ENCODE measurements around the gene TRERF1. TPM values are rescaled to one million over a fixed set of nuclear protein-coding genes. Genes with fewer than 3 reads are reported as not detected.
"Not testable (repeated sequence)": the region's sequence is repeated elsewhere in the genome, so short reads cannot be mapped to it uniquely, and the experiment has no call there.

TRERF1 gene
- total RNA-seq, 5 donors from 2014 or later (not counting 1 experiment from before 2014, with no cell fraction given), result 20.5 to 52.2 (median 25.6) TPM

GRCh38 chr6:42446996-42447395 is 4.7 kb downstream of the TRERF1 start:
- H3K4me1 ChIP-seq (ENCODE audit: control insufficient read depth in 1 of 2, extremely low read depth in 1 of 2, insufficient read depth in 2 of 2, low read length in 2 of 2), result peaks cover 19 to 50% of the 10 kb centered on the region in 2 experiments
- POLR2A ChIA-PET, result no interaction called here
- CTCF ChIA-PET, result interaction anchor here in 1 of 2 donors (0.6 to 0.8 kb wide), 2 partner anchors 73 to 277 kb away, joined by 3 read pairs; no protein-coding TSS in a partner anchor

GRCh38 chr6:42446370-42446769 is 5.4 kb downstream of the TRERF1 start:
- DNase-seq, result no peak
- ATAC-seq (replicated peaks in 1 of 4), result no peak
- H3K36me3 ChIP-seq (ENCODE audit: control insufficient read depth in 2 of 2, extremely low read depth in 1 of 2, insufficient read depth in 1 of 2, low read length in 1 of 2), result no peaks in the 10 kb centered on the region
- 100% methylated on average over 4 of the region's 5 CpGs for WGBS (ENCODE audit: insufficient coverage)
- H3K9me3 ChIP-seq, result no peaks in the 10 kb centered on the region
- no peak overlapping the region for H3K4me3 ChIP-seq (ENCODE audit: control insufficient read depth in 1 of 2, extremely low read depth in 1 of 2, low read length in 1 of 2)
- H3K4me1 Mint-ChIP-seq, result peaks cover 87 to 95% (median 88%) of the 10 kb centered on the region in 3 donors
- H3K36me3 Mint-ChIP-seq, result peaks cover 19% of the 10 kb centered on the region
- H3K9me3 Mint-ChIP-seq, result no peaks in the 10 kb centered on the region
- peaks cover 20 to 56% of the 10 kb centered on the region in 2 experiments for H3K4me1 ChIP-seq (ENCODE audit: control insufficient read depth in 1 of 2, extremely low read depth in 1 of 2, insufficient read depth in 2 of 2, low read length in 2 of 2)
- ChIA-PET CTCF (interaction anchor here in 1 of 2 donors (0.8 kb wide), 1 partner anchor 72 kb away, joined by 3 read pairs; no protein-coding TSS in a partner anchor), POLR2A (no interaction called here)
- H3K27me3 Mint-ChIP-seq, result no peaks in the 10 kb centered on the region
- H3K27me3 ChIP-seq (replicated peaks in 1 of 2; ENCODE audit: control insufficient read depth in 2 of 2, extremely low read depth in 1 of 2, insufficient read depth in 2 of 2, low read length in 1 of 2), result no peaks in the 10 kb centered on the region
- H3K27ac ChIP-seq (ENCODE audit: low read length), result no peak overlapping the region
- H3K4me3 Mint-ChIP-seq, result peak overlapping the region in 1 of 3 donors; percentile 14
- H3K27ac Mint-ChIP-seq, result peak overlapping the region; percentile 95 to 96

More at GRCh38 chr6:42446996-42447395, 4.7 kb downstream of the TRERF1 start:
- Mint-ChIP-seq H3K27ac (peak overlapping the region; percentile 95 to 96), H3K36me3 (peaks cover 19% of the 10 kb centered on the region), H3K4me3 (peak overlapping the region in 1 of 3 donors; percentile 89), H3K4me1 (peaks cover 81 to 92% (median 82%) of the 10 kb centered on the region in 3 donors), H3K9me3 (no peaks in the 10 kb centered on the region), H3K27me3 (no peaks in the 10 kb centered on the region)
- ATAC-seq (replicated peaks in 1 of 4) (no peak), DNase-seq (no peak)
- Histone ChIP-seq H3K4me3 (ENCODE audit: control insufficient read depth in 1 of 2, extremely low read depth in 1 of 2, low read length in 1 of 2) (no peak overlapping the region), H3K27ac (ENCODE audit: low read length) (no peak overlapping the region), H3K9me3 (no peaks in the 10 kb centered on the region), H3K27me3 (replicated peaks in 1 of 2; ENCODE audit: control insufficient read depth in 2 of 2, extremely low read depth in 1 of 2, insufficient read depth in 2 of 2, low read length in 1 of 2) (no peaks in the 10 kb centered on the region), H3K36me3 (ENCODE audit: control insufficient read depth in 2 of 2, extremely low read depth in 1 of 2, insufficient read depth in 1 of 2, low read length in 1 of 2) (no peaks in the 10 kb centered on the region)
- 67% methylated on average over 1 of the region's 3 CpGs for WGBS (ENCODE audit: insufficient coverage)

- CTCF ChIA-PET; POLR2A ChIA-PET; H3K27me3 ChIP-seq (replicated peaks in 1 of 2; ENCODE audit: control insufficient read depth in 2 of 2, extremely low read depth in 1 of 2, insufficient read depth in 2 of 2, low read length in 1 of 2); DNase-seq; H3K9me3 ChIP-seq; H3K9me3 Mint-ChIP-seq; H3K4me3 ChIP-seq (ENCODE audit: control insufficient read depth in 1 of 2, extremely low read depth in 1 of 2, low read length in 1 of 2); ATAC-seq (replicated peaks in 1 of 4); H3K27ac ChIP-seq (ENCODE audit: low read length); H3K27me3 Mint-ChIP-seq; H3K36me3 ChIP-seq (ENCODE audit: control insufficient read depth in 2 of 2, extremely low read depth in 1 of 2, insufficient read depth in 1 of 2, low read length in 1 of 2): not testable (repeated sequence)
- H3K4me1 ChIP-seq (ENCODE audit: control insufficient read depth in 1 of 2, extremely low read depth in 1 of 2, insufficient read depth in 2 of 2, low read length in 2 of 2), result peaks cover 22 to 60% of the 10 kb centered on the region in 2 experiments
- Mint-ChIP-seq H3K36me3 (peaks cover 19% of the 10 kb centered on the region), H3K27ac (peak overlapping the region; percentile 95 to 96), H3K4me3 (peak overlapping the region in 1 of 3 donors; percentile 14), H3K4me1 (peaks cover 91 to 95% (median 93%) of the 10 kb centered on the region in 3 donors)
- 93% methylated on average over 6 of the region's 7 CpGs for WGBS (ENCODE audit: insufficient coverage)
Measured at GRCh38 chr6:42445955-42446354, 5.8 kb downstream of the TRERF1 start.

- ATAC-seq (replicated peaks in 1 of 4) (peak in 2 of 4 experiments; percentile 25 to 55), DNase-seq (no peak)
- peaks cover 22% of the 10 kb centered on the region for H3K36me3 Mint-ChIP-seq
- H3K27ac Mint-ChIP-seq, result peak overlapping the region; percentile 55 to 90
- Histone ChIP-seq H3K27me3 (replicated peaks in 1 of 2; ENCODE audit: control insufficient read depth in 2 of 2, extremely low read depth in 1 of 2, insufficient read depth in 2 of 2, low read length in 1 of 2) (no peaks in the 10 kb centered on the region), H3K36me3 (ENCODE audit: control insufficient read depth in 2 of 2, extremely low read depth in 1 of 2, insufficient read depth in 1 of 2, low read length in 1 of 2) (no peaks in the 10 kb centered on the region), H3K4me3 (ENCODE audit: control insufficient read depth in 1 of 2, extremely low read depth in 1 of 2, low read length in 1 of 2) (peak overlapping the region in 1 of 2 donors; percentile 29), H3K9me3 (no peaks in the 10 kb centered on the region), H3K27ac (ENCODE audit: low read length) (no peak overlapping the region), H3K4me1 (ENCODE audit: control insufficient read depth in 1 of 2, extremely low read depth in 1 of 2, insufficient read depth in 2 of 2, low read length in 2 of 2) (peaks cover 9 to 53% of the 10 kb centered on the region in 2 experiments)
- ChIA-PET POLR2A (interaction anchor here in 1 of 2 donors (0.6 kb wide), 1 partner anchor 21 kb away, joined by 10 read pairs; no protein-coding TSS in a partner anchor), CTCF (interaction anchor here in 1 of 2 donors (0.5 to 1.2 kb wide), 2 partner anchors 104 to 128 kb away, joined by 3 to 5 read pairs; no protein-coding TSS in a partner anchor)
- peaks cover 86 to 95% (median 94%) of the 10 kb centered on the region in 3 donors for H3K4me1 Mint-ChIP-seq
- WGBS (ENCODE audit: insufficient coverage), result no CpG with 5 or more reads among the region's 11 CpGs
- H3K27me3 Mint-ChIP-seq, result no peaks in the 10 kb centered on the region
- H3K4me3 Mint-ChIP-seq, result peak overlapping the region; percentile 41 to 62 (median 55)
- no peaks in the 10 kb centered on the region for H3K9me3 Mint-ChIP-seq
Measured at GRCh38 chr6:42443312-42444060, 8.2 kb downstream of the TRERF1 start.

GRCh38 chr6:42441697-42442081 is 10.0 kb downstream of the TRERF1 start:
- Mint-ChIP-seq H3K4me1 (peaks cover 75 to 85% (median 84%) of the 10 kb centered on the region in 3 donors), H3K4me3 (peak overlapping the region; percentile 4 to 44 (median 19)), H3K36me3 (peaks cover 12% of the 10 kb centered on the region), H3K9me3 (no peaks in the 10 kb centered on the region), H3K27me3 (no peaks in the 10 kb centered on the region), H3K27ac (peak overlapping the region; percentile 86 to 96)
- POLR2A ChIA-PET, result no interaction called here
- Histone ChIP-seq H3K4me3 (ENCODE audit: control insufficient read depth in 1 of 2, extremely low read depth in 1 of 2, low read length in 1 of 2) (no peak overlapping the region), H3K27me3 (replicated peaks in 1 of 2; ENCODE audit: control insufficient read depth in 2 of 2, extremely low read depth in 1 of 2, insufficient read depth in 2 of 2, low read length in 1 of 2) (no peaks in the 10 kb centered on the region), H3K27ac (ENCODE audit: low read length) (peak overlapping the region; percentile 20), H3K4me1 (ENCODE audit: control insufficient read depth in 1 of 2, extremely low read depth in 1 of 2, insufficient read depth in 2 of 2, low read length in 2 of 2) (peaks cover 8 to 51% of the 10 kb centered on the region in 2 experiments), H3K36me3 (ENCODE audit: control insufficient read depth in 2 of 2, extremely low read depth in 1 of 2, insufficient read depth in 1 of 2, low read length in 1 of 2) (no peaks in the 10 kb centered on the region), H3K9me3 (no peaks in the 10 kb centered on the region)
- CTCF ChIA-PET, result interaction anchor here in 1 of 2 donors (0.6 to 1.4 kb wide), 7 partner anchors 13 to 945 kb away, joined by 3 to 4 read pairs (median 3); no protein-coding TSS in a partner anchor
- ATAC-seq (replicated peaks in 1 of 4) (no peak), DNase-seq (no peak)
- WGBS (ENCODE audit: insufficient coverage), result 88% methylated on average over 3 of the region's 5 CpGs
